ENCODE results near the gene NRCAM. TPM values are rescaled to one million over a fixed set of nuclear protein-coding genes. Genes with fewer than 3 reads are reported as not detected.

Gene NRCAM
- total RNA-seq, 1 donor from 2014 or later, result 9.3 TPM

DNA sequence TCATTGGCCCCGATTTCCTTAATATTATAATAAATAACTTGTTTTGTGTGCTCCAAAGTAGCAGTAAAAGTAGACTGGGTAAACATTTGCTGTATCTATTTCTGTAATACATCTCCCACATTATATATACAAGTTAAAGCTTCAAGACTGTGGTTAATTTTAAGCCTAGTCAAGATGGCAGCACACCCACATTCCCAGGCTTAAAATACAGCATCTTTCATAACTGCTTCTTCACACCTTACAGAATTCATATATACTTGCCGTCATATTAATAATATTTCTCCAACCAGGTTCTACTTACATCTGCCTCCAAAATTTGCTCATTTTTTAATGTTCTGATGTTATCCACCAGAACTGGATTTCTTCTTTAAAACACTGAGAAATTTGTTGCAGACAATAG lies 85.6 kb downstream of the NRCAM start:
- no peaks in the 10 kb centered on the region for H3K27me3 Mint-ChIP-seq (ENCODE audit: low read depth, unreplicated experiment)
- Histone ChIP-seq H3K27ac (ENCODE audit: low read depth, low read length) (no peak overlapping the region), H3K79me2 (ENCODE audit: insufficient read depth, low read length) (peaks cover 3% of the 10 kb centered on the region), H2AFZ (ENCODE audit: low read depth, low read length) (no peak overlapping the region), H3K4me2 (ENCODE audit: low read length) (no peak overlapping the region), H4K20me1 (ENCODE audit: insufficient read depth, low read length) (no peaks in the 10 kb centered on the region), H3K36me3 (ENCODE audit: insufficient read depth, low read length) (no peaks in the 10 kb centered on the region), H3K4me1 (ENCODE audit: insufficient read depth, low read length) (no peaks in the 10 kb centered on the region), H3K9ac (ENCODE audit: low read length) (no peak overlapping the region), H3K4me3 (ENCODE audit: insufficient read depth, low read depth, low read length) (no peak overlapping the region), H3K9me3 (ENCODE audit: insufficient read depth, low read depth, low read length) (no peaks in the 10 kb centered on the region), H3K27me3 (ENCODE audit: insufficient read depth, low read length) (no peaks in the 10 kb centered on the region)
- peaks cover 8% of the 10 kb centered on the region for H3K4me1 Mint-ChIP-seq (ENCODE audit: low read depth, unreplicated experiment)
- H3K9me3 Mint-ChIP-seq (ENCODE audit: unreplicated experiment), result no peaks in the 10 kb centered on the region
- H3K27ac Mint-ChIP-seq (ENCODE audit: unreplicated experiment), result no peak overlapping the region
- DNase-seq (ENCODE audit: low read depth) (no peak), FAIRE-seq (no peak)
- no peak for TF ChIP-seq EZH2 (IDR thresholded peaks at IDR 0.05; ENCODE audit: insufficient read depth, low read length)
- TF ChIP-seq, protein P1, sequence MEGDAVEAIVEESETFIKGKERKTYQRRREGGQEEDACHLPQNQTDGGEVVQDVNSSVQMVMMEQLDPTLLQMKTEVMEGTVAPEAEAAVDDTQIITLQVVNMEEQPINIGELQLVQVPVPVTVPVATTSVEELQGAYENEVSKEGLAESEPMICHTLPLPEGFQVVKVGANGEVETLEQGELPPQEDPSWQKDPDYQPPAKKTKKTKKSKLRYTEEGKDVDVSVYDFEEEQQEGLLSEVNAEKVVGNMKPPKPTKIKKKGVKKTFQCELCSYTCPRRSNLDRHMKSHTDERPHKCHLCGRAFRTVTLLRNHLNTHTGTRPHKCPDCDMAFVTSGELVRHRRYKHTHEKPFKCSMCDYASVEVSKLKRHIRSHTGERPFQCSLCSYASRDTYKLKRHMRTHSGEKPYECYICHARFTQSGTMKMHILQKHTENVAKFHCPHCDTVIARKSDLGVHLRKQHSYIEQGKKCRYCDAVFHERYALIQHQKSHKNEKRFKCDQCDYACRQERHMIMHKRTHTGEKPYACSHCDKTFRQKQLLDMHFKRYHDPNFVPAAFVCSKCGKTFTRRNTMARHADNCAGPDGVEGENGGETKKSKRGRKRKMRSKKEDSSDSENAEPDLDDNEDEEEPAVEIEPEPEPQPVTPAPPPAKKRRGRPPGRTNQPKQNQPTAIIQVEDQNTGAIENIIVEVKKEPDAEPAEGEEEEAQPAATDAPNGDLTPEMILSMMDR (IDR thresholded peaks at IDR 0.05; ENCODE audit: insufficient read depth, low read depth, low read length), result no peak
- no peaks in the 10 kb centered on the region for H3K36me3 Mint-ChIP-seq (ENCODE audit: low read depth, unreplicated experiment)
- no peak overlapping the region for H3K4me3 Mint-ChIP-seq (ENCODE audit: unreplicated experiment)

DNA sequence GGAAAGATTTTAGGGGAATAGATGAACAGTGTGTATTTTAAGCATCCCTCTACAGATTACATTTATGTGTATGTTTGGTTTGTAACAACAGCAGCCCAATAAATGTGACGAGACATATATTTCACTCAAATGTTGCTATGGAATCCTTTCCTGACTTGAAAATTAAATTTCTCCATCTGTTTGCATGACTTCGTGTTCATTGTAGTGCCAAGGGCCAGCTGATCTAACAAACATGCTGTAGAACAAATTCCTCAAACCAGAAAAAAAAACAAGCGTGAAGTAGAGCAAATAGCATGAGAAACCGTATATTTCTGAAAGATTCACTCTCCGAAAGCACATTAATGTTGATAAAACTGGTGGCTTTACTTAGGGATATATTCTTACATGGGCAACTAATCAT lies 87.8 kb downstream of the NRCAM start:
- no peak overlapping the region for H3K27ac Mint-ChIP-seq (ENCODE audit: unreplicated experiment)
- Histone ChIP-seq H3K27ac (ENCODE audit: low read depth, low read length) (no peak overlapping the region), H3K4me1 (ENCODE audit: insufficient read depth, low read length) (no peaks in the 10 kb centered on the region), H3K9ac (ENCODE audit: low read length) (no peak overlapping the region), H3K9me3 (ENCODE audit: insufficient read depth, low read depth, low read length) (no peaks in the 10 kb centered on the region), H3K36me3 (ENCODE audit: insufficient read depth, low read length) (no peaks in the 10 kb centered on the region), H4K20me1 (ENCODE audit: insufficient read depth, low read length) (no peaks in the 10 kb centered on the region), H3K27me3 (ENCODE audit: insufficient read depth, low read length) (no peaks in the 10 kb centered on the region), H2AFZ (ENCODE audit: low read depth, low read length) (no peak overlapping the region), H3K4me3 (ENCODE audit: insufficient read depth, low read depth, low read length) (no peak overlapping the region), H3K4me2 (ENCODE audit: low read length) (no peak overlapping the region), H3K79me2 (ENCODE audit: insufficient read depth, low read length) (peaks cover 1% of the 10 kb centered on the region)
- no peaks in the 10 kb centered on the region for H3K27me3 Mint-ChIP-seq (ENCODE audit: low read depth, unreplicated experiment)
- no peaks in the 10 kb centered on the region for H3K9me3 Mint-ChIP-seq (ENCODE audit: unreplicated experiment)
- TF ChIP-seq, protein P1 (IDR thresholded peaks at IDR 0.05; ENCODE audit: insufficient read depth, low read depth, low read length), result no peak
- no peak for TF ChIP-seq EZH2 (IDR thresholded peaks at IDR 0.05; ENCODE audit: insufficient read depth, low read length)
- DNase-seq (ENCODE audit: low read depth), result no peak
- FAIRE-seq, result no peak
- peaks cover 8% of the 10 kb centered on the region for H3K4me1 Mint-ChIP-seq (ENCODE audit: low read depth, unreplicated experiment)
- no peak overlapping the region for H3K4me3 Mint-ChIP-seq (ENCODE audit: unreplicated experiment)
- H3K36me3 Mint-ChIP-seq (ENCODE audit: low read depth, unreplicated experiment), result no peaks in the 10 kb centered on the region

DNA sequence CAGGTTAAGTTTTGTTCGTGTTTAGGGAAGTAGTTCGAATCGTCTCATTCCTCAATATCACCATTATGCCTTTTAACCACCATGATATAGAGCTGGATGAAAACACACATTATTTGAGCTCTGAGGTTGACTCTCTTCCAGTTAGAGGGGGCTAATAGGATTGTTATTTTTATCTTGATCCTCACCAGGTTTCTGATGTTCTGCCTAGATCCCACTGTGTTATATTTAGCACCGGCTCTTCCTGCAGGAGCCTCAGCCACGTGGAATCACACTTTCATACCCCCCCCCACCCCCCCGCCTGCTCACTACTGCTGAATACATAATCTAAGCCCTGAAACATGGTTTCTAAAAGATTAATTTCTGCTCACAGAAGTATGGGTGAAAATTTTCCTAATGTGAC lies 88.3 kb downstream of the NRCAM start:
- H3K4me1 Mint-ChIP-seq (ENCODE audit: low read depth, unreplicated experiment), result peaks cover 8% of the 10 kb centered on the region

More for the DNA sequence above, 88.3 kb downstream of the NRCAM start:
- FAIRE-seq (no peak), DNase-seq (ENCODE audit: low read depth) (no peak)
- H3K36me3 ChIP-seq (ENCODE audit: insufficient read depth, low read length), result no peaks in the 10 kb centered on the region
- Mint-ChIP-seq H3K27me3 (ENCODE audit: low read depth, unreplicated experiment) (no peaks in the 10 kb centered on the region), H3K4me3 (ENCODE audit: unreplicated experiment) (no peak overlapping the region), H3K36me3 (ENCODE audit: low read depth, unreplicated experiment) (no peaks in the 10 kb centered on the region), H3K9me3 (ENCODE audit: unreplicated experiment) (peaks cover 2% of the 10 kb centered on the region), H3K27ac (ENCODE audit: unreplicated experiment) (no peak overlapping the region)
- no peak overlapping the region for H2AFZ ChIP-seq (ENCODE audit: low read depth, low read length)
- H4K20me1 ChIP-seq (ENCODE audit: insufficient read depth, low read length), result no peaks in the 10 kb centered on the region
- no peak overlapping the region for H3K9ac ChIP-seq (ENCODE audit: low read length)
- H3K4me3 ChIP-seq (ENCODE audit: insufficient read depth, low read depth, low read length), result no peak overlapping the region
- H3K27ac ChIP-seq (ENCODE audit: low read depth, low read length), result no peak overlapping the region
- peaks cover 4% of the 10 kb centered on the region for H3K79me2 ChIP-seq (ENCODE audit: insufficient read depth, low read length)
- H3K4me1 ChIP-seq (ENCODE audit: insufficient read depth, low read length), result no peaks in the 10 kb centered on the region
- H3K27me3 ChIP-seq (ENCODE audit: insufficient read depth, low read length), result no peaks in the 10 kb centered on the region
- no peaks in the 10 kb centered on the region for H3K9me3 ChIP-seq (ENCODE audit: insufficient read depth, low read depth, low read length)
- TF ChIP-seq, protein P1 (IDR thresholded peaks at IDR 0.05; ENCODE audit: insufficient read depth, low read depth, low read length), result no peak
- no peak for TF ChIP-seq EZH2 (IDR thresholded peaks at IDR 0.05; ENCODE audit: insufficient read depth, low read length)
- H3K4me2 ChIP-seq (ENCODE audit: low read length), result no peak overlapping the region
